Stimulated activated CD4-positive, alpha-beta T cell treated with anti-CD3 and anti-CD28 coated beads, Interleukin-12 subunit alpha, Interleukin-12 subunit beta, amount 100 ng/mL, for 48 hours (primary cell): ENCODE results near the gene TMEM80.
"Not testable (repeated sequence)": the region's sequence is repeated elsewhere in the genome, so short reads cannot be mapped to it uniquely, and the experiment has no call there.

Experiments
- DNase-seq, 3 donors: peaks; one replicate each; pipeline ENCODE4 v3.0.0-alpha.2; 2020; ENCODE audit warnings: low read depth in 2 of 3, low spot score in 1 of 3

The TMEM80 gene

GRCh38 chr11:695538-696248 is at the start of gene TMEM80:
TSS of gene TMEM80 (plus strand) at chr11:695816. CDS start at chr11:695828, 12 bp downstream.
- DNase-seq = peak; percentile 96 to 99 (median 98)

- DNase-seq = no peak
Observed at GRCh38 chr11:646214-646613, 49.4 kb upstream of the TMEM80 start.

- not testable (repeated sequence) for DNase-seq
Observed at GRCh38 chr11:647672-648158, 47.9 kb upstream of the TMEM80 start.

GRCh38 chr11:650482-650881 is 45.1 kb upstream of the TMEM80 start:
- no peak for DNase-seq

GRCh38 chr11:653136-653535 is 42.5 kb upstream of the TMEM80 start:
- DNase-seq = not testable (repeated sequence)

GRCh38 chr11:653837-654236 is 41.8 kb upstream of the TMEM80 start:
- no peak for DNase-seq

GRCh38 chr11:654444-654843 is 41.2 kb upstream of the TMEM80 start:
- DNase-seq = not testable (repeated sequence)

GRCh38 chr11:655036-655726 is 40.4 kb upstream of the TMEM80 start:
- DNase-seq = no peak

GRCh38 chr11:656426-656825 is 39.2 kb upstream of the TMEM80 start:
- no peak for DNase-seq

GRCh38 chr11:656866-657265 is 38.8 kb upstream of the TMEM80 start:
- DNase-seq = no peak

GRCh38 chr11:657691-658126 is 37.9 kb upstream of the TMEM80 start:
- no peak for DNase-seq

- no peak for DNase-seq
Observed at GRCh38 chr11:659532-660085, 36.0 kb upstream of the TMEM80 start.

GRCh38 chr11:660281-660680 is 35.3 kb upstream of the TMEM80 start:
- no peak for DNase-seq

- DNase-seq = no peak
Observed at GRCh38 chr11:660681-661444, 34.8 kb upstream of the TMEM80 start.

- no peak for DNase-seq
Observed at GRCh38 chr11:662689-663274, 32.8 kb upstream of the TMEM80 start.

GRCh38 chr11:665062-665703 is 30.4 kb upstream of the TMEM80 start:
- no peak for DNase-seq

- DNase-seq = no peak
Observed at GRCh38 chr11:665704-666281, 29.8 kb upstream of the TMEM80 start.

- DNase-seq = no peak
Observed at GRCh38 chr11:673866-674265, 21.8 kb upstream of the TMEM80 start.

- DNase-seq = no peak
Observed at GRCh38 chr11:674406-674805, 21.2 kb upstream of the TMEM80 start.

GRCh38 chr11:678297-678696 is 17.3 kb upstream of the TMEM80 start:
- no peak for DNase-seq
